Cardiac fibroblast (primary cell): ENCODE data around the gene DNMBP.

ENCODE experiments used
- DNase-seq, 2 donors: peaks; one replicate each; pipeline versions ENCODE4 v3.0.0 to v3.0.0-alpha.2; 2010; ENCODE audit warnings: low read depth in 2 of 2
- H3K4me3 ChIP-seq, 2 donors: replicated peaks in 1 of 2; 1 replicate in 1 of 2; 2 replicates in 1 of 2; pipeline ENCODE4 v1.5.1; 2011; ENCODE audit warnings: low read depth in 2 of 2, low read length in 2 of 2, mild to moderate bottlenecking in 2 of 2, moderate library complexity in 1 of 2
- CTCF ChIP-seq: IDR thresholded peaks from one replicate; pipeline ENCODE4 v1.5.1; 2011; ENCODE audit warnings: low read depth, mild to moderate bottlenecking, low read length, inconsistent platforms

DNMBP gene

GRCh38 chr10:99984211-99985034 lies 25.3 kb downstream of the DNMBP start:
- H3K4me3 ChIP-seq: no peak overlapping the region
- TF ChIP-seq CTCF: no peak
- peak in 1 of 2 donors; percentile 40 for DNase-seq

DNA sequence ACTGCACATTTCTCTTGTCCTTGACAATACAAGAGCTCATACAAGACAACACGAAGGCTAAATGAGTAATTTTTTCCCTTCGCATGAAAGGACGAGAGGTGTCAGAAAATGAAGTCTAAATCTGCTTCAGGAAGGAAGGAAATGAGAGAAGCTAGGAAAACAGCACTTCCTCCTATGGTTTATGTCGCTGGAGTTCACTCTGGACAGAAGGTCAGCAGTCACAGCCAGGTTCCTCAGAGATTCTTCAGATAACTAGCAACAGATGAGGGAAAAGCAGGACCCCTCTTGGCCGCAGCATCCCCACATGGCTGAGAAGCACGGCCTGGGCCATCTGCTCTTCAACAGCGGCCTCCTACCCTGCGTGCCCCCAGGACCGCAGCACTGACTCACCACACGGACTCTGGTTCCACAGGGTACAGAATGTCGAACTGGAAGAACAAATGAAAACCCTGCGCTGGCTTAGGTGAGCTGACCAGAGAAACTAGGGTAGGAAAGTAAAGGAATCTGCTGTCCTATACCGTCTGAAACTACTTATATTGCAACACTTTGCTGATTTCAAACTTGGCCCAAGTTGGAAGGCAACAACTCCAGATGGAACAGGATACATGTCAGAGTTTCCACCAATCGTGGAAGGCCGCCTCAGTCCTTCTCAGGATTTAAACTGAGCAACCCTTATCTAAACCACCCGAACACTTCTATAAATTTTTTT lies 26.3 kb downstream of the DNMBP start:
- DNase-seq: peak; percentile 87 to 88
- peak overlapping the region; percentile 0 to 21 for H3K4me3 ChIP-seq
- TF ChIP-seq CTCF: no peak

GRCh38 chr10:99982728-99983127 lies 27.0 kb downstream of the DNMBP start:
- no peak for DNase-seq
- no peak overlapping the region for H3K4me3 ChIP-seq
- TF ChIP-seq CTCF: no peak

DNA sequence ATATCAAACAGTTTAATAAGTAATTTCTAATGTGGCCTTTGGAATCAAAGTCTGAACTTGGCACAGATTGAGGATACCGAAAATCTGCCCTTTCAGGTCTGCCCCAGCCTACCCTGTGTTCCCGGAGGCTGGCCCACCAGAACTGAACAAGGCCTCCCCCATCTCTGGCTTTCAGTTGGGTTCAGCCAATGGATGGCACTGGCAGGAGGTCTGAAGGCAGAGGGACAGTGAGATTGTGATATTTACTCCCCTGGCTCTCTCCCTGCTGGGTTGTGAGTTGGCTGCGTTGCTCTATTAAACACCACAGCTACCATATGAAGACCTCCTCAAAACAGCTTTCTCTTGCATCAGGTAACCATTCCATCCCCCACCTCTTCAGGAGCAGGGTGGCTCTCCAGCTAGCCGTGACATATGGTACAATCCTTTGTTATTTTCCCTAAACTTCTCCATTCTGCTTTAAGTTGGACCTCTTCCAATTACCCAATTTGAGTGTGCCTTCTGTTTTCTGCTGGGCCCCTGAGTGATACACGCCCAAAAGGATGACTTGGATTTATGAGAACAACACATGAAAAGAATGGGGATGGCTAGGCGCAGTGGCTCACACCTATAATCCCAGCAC lies 28.1 kb downstream of the DNMBP start:
- DNase-seq: peak in 1 of 2 donors; percentile 53
- TF ChIP-seq CTCF: no peak
- H3K4me3 ChIP-seq: no peak overlapping the region

DNA sequence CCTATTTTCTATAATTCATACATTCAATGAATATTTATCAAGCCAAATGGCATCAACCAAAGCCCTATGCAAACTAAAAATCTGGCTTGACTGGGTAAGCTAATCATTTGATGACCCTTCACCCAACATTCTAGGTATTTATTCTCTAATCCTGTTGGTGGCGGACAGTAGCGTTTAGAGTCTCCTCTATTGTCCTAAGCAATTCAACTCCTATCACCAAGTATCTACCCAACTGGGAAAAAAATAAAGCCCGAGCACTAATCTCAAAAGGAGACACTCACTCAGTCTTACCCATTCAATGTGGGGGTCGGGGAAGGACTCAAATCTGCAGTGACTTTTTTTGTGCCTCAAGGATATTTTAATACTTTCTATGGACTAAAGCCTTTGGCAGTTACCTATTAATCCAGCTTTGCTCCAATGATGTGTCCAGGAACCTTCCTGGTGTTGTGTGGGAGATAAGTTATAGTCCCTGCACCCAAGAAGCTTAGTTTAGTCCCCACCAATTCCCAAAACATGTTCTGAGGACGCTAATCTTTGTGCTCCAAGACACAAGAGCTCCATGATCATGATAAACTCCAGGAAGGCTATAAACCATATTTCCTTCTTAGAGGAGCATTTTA lies 30.6 kb downstream of the DNMBP start:
- DNase-seq: no peak
- no peak for TF ChIP-seq CTCF

DNA sequence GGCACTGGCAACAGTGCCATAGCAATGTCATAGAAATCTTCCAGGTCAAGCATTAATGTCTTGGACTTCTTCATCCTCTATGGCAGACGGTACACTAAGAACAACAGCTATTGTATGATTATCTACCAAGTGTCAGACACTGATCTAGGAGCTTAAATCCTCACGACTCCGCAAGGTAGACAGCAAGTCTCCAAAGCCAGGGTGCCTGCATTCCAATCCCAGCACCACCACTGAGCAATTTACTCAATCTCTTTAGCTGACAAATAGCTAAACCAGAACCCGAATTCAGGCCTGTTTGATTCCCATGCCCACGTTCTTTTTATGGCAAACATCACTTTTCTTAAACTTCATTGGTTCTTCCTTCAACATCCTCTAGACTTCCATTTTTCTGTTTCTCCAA lies 31.8 kb downstream of the DNMBP start:
- DNase-seq: no peak
- TF ChIP-seq CTCF: no peak
- H3K4me3 ChIP-seq: no peak overlapping the region

More for the DNA sequence above, 30.6 kb downstream of the DNMBP start:
- H3K4me3 ChIP-seq: no peak overlapping the region
